A549 (cell line): Measurements from ENCODE around the gene GRM5. TPM values are rescaled to one million over a fixed set of nuclear protein-coding genes. Genes with fewer than 3 reads are reported as not detected.
"Not testable (repeated sequence)": the region's sequence is repeated elsewhere in the genome, so short reads cannot be mapped to it uniquely, and the experiment has no call there.

Source experiments
- ATAC-seq, 2 experiments: fragments of 200-7000 bp in 1 of 2; fragments of >200 bp in 1 of 2; cut with Nextera tagmentation in 1 of 2; cut with Tn5 transposase in 1 of 2; 3 replicates each; pipeline versions ENCODE4 v1.8.0 to v1.9.1; 2018 to 2020; ENCODE audit warnings: mild to moderate bottlenecking in 1 of 2, moderate library complexity in 1 of 2
- CTCF ChIA-PET: fragments of 300-600 bp; sonication (Branson Sonifier 250); formaldehyde crosslinking; extraction: SDS; loops from one replicate; lab custom pipeline; 2021; ENCODE audit warnings: antibody characterized with exemption, inconsistent platforms; lab: Yijun Ruan, JAX
- POLR2A ChIA-PET: fragments of 350-600 bp; formaldehyde crosslinking; extraction: SDS; loops from one replicate; lab custom pipeline; 2021; ENCODE audit warnings: antibody characterized with exemption, inconsistent platforms; lab: Yijun Ruan, JAX
- DNase-seq, 2 experiments: peaks; one replicate each; pipeline versions ENCODE4 v3.0.0 to v3.0.0-alpha.2; 2011 to 2016; ENCODE audit warnings: low read depth in 1 of 2, low spot score in 1 of 2
- FAIRE-seq: peaks from 2 replicates; lab custom pipeline; 2011; peaks lifted over from hg19 to GRCh38; lab: Jason Lieb, UNC
- H3K27ac ChIP-seq, 2 experiments: fragments of >200 bp; sonication (Bioruptor Twin); formaldehyde crosslinking; 3 replicates each; pipeline ENCODE4 v1.5.1; 2016 to 2017
- H3K4me1 ChIP-seq: fragments of >200 bp; sonication (Bioruptor Twin); formaldehyde crosslinking; 3 replicates; pipeline ENCODE4 v1.6.1; 2016
- H3K4me2 ChIP-seq: fragments of >200 bp; sonication (Bioruptor Twin); formaldehyde crosslinking; 3 replicates; pipeline ENCODE4 v1.6.1; 2016
- H3K4me3 ChIP-seq: fragments of >200 bp; sonication (Bioruptor Twin); formaldehyde crosslinking; 3 replicates; pipeline ENCODE4 v1.5.1; 2016
- H3K9me3 ChIP-seq: fragments of >200 bp; sonication (Bioruptor Twin); formaldehyde crosslinking; 3 replicates; pipeline ENCODE4 v1.6.1; 2016
- FOSL2 ChIP-seq, 2 experiments: fragments of 450-650 bp in 1 of 2; fragments of >200 bp in 1 of 2; sonication (Bioruptor Twin) in 1 of 2; formaldehyde crosslinking; IDR thresholded peaks; 2 replicates each; pipeline versions ENCODE4 v1.5.0 to v1.6.1; 2016 to 2020; ENCODE audit warnings: mild to moderate bottlenecking in 1 of 2, moderate library complexity in 1 of 2
- GATA3 ChIP-seq: IDR thresholded peaks from 2 replicates; pipeline ENCODE4 v1.6.1; 2012; ENCODE audit warnings: borderline replicate concordance
- HOXB5 ChIP-seq: fragments of 250-450 bp; sonication (Bioruptor Pico); IDR thresholded peaks from 2 replicates; pipeline ENCODE4 v1.5.0; 2020; ENCODE audit warnings: mild to moderate bottlenecking, moderate library complexity
- JUN ChIP-seq, 2 experiments: fragments of >200 bp; sonication (Bioruptor Twin); formaldehyde crosslinking; IDR thresholded peaks; 2 replicates in 1 of 2; 3 replicates in 1 of 2; pipeline ENCODE4 v1.6.1; 2016 to 2017
- KDM1A ChIP-seq: fragments of 200-600 bp; sonication (generic); IDR thresholded peaks from 2 replicates; pipeline ENCODE4 v1.6.1; 2016; ENCODE audit warnings: low read depth, mild to moderate bottlenecking
- MYC ChIP-seq: IDR thresholded peaks from 2 replicates; pipeline ENCODE4 v1.6.1; 2012; ENCODE audit warnings: mild to moderate bottlenecking, inconsistent platforms, low read length, improper control_type of control experiment, borderline replicate concordance
- NFE2L2 ChIP-seq: fragments of 150-350 bp; conservative IDR thresholded peaks from 2 replicates; pipeline ENCODE4 v1.6.1; 2014; ENCODE audit warnings: low read length
- RARB ChIP-seq: fragments of 250-450 bp; sonication (Bioruptor Pico); IDR thresholded peaks from 2 replicates; pipeline ENCODE4 v1.8.0; 2021; ENCODE audit warnings: mild to moderate bottlenecking, moderate library complexity
- RCOR1 ChIP-seq: fragments of 150-350 bp; IDR thresholded peaks from 2 replicates; pipeline ENCODE4 v1.6.1; 2014; ENCODE audit warnings: antibody characterized with exemption, low read length, low read depth
- SMC3 ChIP-seq: fragments of >200 bp; sonication (Bioruptor Twin); formaldehyde crosslinking; IDR thresholded peaks from 3 replicates; pipeline ENCODE4 v1.6.1; 2018; ENCODE audit warnings: inconsistent platforms
- SREBF2 ChIP-seq: fragments of 450-650 bp; IDR thresholded peaks from 2 replicates; pipeline ENCODE4 v1.6.1; 2014; ENCODE audit warnings: mild to moderate bottlenecking, moderate library complexity
- ZNF302 ChIP-seq: fragments of 250-450 bp; sonication (Bioruptor Pico); IDR thresholded peaks from 2 replicates; pipeline ENCODE4 v1.9.0; 2021; ENCODE audit warnings: inconsistent platforms, mild to moderate bottlenecking, moderate library complexity
- WGBS: methylation state at CpG from one replicate; pipeline ENCODE4 v1.1.6; 2017; ENCODE audit errors: missing lambda C conversion rate; 5-methylcytosine and 5-hydroxymethylcytosine counted together
- polyA plus RNA-seq, 4 experiments: library from polyadenylated mRNA; depleted of rRNA in 3 of 4; stranded (reverse); fragments of >200 nt; fragmentation: RNase III in 1 of 4; extraction: RNeasy Plus Mini Kit Qiagen cat#74134 plus additional on column Dnase treatment in 1 of 4; gene quantifications; 2 replicates in 3 of 4; 3 replicates in 1 of 4; pipeline ENCODE4 v1.2.3, GENCODE V29; 2011 to 2017
- TF ChIP-seq, protein P1 (sequence below): fragments of >200 bp; sonication (Bioruptor Twin); formaldehyde crosslinking; IDR thresholded peaks from 3 replicates; pipeline ENCODE4 v1.5.1; 2016
- TF ChIP-seq, protein P2 (sequence below): fragments of 200-600 bp; sonication (generic); IDR thresholded peaks from 2 replicates; pipeline ENCODE4 v1.6.1; 2016; ENCODE audit warnings: antibody characterized with exemption, mild to moderate bottlenecking, moderate library complexity
- TF ChIP-seq, protein P3 (sequence below): IDR thresholded peaks from 2 replicates; pipeline ENCODE4 v1.6.1; 2012

Gene GRM5
- polyA plus RNA-seq, 2 of the 4 experiments (the other 2 are of a cell fraction): 0.01 TPM; not detected in 1

DNA sequence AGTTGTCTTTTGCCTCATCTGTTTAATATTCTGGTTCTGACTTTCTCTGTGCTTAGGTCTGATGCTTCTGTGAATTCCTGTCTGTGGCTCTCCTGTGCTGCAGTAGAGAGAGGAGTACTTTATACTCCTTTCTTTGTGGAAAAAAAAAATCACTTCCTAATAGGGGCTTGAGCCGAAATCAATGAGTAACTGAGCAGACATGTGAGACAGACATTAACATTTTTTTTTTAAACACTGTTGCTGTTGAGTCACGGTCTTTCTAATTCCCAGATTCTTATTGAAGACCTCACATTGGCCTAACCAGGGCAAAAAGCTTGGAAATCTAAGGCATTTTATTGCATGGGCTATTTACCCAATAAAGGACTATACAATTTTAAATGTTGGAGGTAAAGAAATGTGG is 86.1 kb downstream of the GRM5 start (continued):
- TF ChIP-seq, protein P1, sequence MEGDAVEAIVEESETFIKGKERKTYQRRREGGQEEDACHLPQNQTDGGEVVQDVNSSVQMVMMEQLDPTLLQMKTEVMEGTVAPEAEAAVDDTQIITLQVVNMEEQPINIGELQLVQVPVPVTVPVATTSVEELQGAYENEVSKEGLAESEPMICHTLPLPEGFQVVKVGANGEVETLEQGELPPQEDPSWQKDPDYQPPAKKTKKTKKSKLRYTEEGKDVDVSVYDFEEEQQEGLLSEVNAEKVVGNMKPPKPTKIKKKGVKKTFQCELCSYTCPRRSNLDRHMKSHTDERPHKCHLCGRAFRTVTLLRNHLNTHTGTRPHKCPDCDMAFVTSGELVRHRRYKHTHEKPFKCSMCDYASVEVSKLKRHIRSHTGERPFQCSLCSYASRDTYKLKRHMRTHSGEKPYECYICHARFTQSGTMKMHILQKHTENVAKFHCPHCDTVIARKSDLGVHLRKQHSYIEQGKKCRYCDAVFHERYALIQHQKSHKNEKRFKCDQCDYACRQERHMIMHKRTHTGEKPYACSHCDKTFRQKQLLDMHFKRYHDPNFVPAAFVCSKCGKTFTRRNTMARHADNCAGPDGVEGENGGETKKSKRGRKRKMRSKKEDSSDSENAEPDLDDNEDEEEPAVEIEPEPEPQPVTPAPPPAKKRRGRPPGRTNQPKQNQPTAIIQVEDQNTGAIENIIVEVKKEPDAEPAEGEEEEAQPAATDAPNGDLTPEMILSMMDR: no peak

DNA sequence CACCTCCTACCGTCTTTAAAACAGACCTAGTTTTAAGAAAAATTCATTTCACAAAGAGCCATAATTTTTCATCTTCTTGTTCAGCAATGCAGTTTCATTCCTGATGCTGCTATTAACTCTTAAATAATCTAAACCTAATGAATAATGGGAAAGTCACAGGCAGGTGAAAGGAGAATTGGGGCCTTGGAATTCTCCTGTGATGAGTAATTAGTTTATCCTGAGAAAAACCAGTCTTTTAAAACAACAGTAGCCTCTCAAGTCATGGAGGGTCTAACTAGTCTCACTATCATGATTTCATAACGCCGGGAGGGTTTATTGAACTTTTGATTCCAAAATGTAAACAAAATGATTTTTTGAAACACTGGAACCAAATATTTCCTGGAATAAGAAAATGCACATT is 86.8 kb downstream of the GRM5 start:
- H3K27ac ChIP-seq, DNase-seq, H3K9me3 ChIP-seq, POLR2A ChIA-PET, H3K4me2 ChIP-seq, ATAC-seq, H3K4me3 ChIP-seq, CTCF ChIA-PET, H3K4me1 ChIP-seq: not testable (repeated sequence)
- WGBS: 33% methylated on average over 3 of the region's 3 CpGs
- peak; percentile 46 for FAIRE-seq

DNA sequence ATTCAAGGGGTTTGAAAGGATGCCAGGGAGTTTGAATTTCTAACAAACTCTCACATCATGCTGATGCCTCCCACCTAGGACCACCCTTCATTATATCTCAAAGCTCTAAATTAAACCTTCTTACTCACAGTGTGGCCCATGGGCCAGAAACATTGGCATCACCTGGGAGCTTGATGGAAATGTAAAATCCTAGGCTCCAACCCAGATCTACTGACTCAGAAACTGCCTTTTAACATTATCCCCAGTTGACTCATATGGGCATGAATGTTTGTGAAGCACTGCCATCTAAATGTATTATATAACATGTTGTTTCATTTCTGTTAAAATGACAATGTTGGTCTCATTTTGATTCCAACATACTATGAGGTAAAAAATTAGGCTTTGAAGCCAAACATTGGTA is 90.3 kb downstream of the GRM5 start:
- H3K4me3 ChIP-seq, FAIRE-seq, H3K9me3 ChIP-seq, POLR2A ChIA-PET, H3K27ac ChIP-seq, H3K4me1 ChIP-seq, ATAC-seq, DNase-seq, CTCF ChIA-PET, H3K4me2 ChIP-seq: not testable (repeated sequence)

DNA sequence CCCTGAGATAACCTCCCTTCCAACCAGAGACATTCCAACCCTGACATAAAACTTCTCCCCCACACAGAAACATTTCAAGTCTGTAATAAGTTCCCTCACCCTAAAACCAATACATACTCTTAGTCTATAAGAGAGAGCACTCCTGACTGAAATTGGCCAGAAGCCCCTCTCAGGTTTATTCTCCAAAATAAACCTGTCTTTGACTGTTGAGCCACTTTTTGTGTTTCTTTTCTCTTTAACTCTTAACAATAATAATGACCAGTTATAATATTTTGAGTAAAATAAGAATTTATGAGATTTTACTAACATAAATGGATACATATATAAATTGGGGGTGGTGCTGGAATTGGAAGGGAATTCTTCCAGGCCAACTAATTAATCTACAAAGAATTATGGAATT is 93.6 kb downstream of the GRM5 start:
- H3K4me3 ChIP-seq: no peak overlapping the region
- no peak for TF ChIP-seq RCOR1
- TF ChIP-seq GATA3: no peak
- no peak for TF ChIP-seq ZNF302 (CRISPR knock-in tag)
- TF ChIP-seq SREBF2: no peak
- no peak for TF ChIP-seq RARB (CRISPR knock-in tag)
- no peak for TF ChIP-seq MYC
- TF ChIP-seq JUN (IDR thresholded peaks at IDR 0.05): no peak
- TF ChIP-seq HOXB5 (CRISPR knock-in tag): no peak
- TF ChIP-seq, protein P2, sequence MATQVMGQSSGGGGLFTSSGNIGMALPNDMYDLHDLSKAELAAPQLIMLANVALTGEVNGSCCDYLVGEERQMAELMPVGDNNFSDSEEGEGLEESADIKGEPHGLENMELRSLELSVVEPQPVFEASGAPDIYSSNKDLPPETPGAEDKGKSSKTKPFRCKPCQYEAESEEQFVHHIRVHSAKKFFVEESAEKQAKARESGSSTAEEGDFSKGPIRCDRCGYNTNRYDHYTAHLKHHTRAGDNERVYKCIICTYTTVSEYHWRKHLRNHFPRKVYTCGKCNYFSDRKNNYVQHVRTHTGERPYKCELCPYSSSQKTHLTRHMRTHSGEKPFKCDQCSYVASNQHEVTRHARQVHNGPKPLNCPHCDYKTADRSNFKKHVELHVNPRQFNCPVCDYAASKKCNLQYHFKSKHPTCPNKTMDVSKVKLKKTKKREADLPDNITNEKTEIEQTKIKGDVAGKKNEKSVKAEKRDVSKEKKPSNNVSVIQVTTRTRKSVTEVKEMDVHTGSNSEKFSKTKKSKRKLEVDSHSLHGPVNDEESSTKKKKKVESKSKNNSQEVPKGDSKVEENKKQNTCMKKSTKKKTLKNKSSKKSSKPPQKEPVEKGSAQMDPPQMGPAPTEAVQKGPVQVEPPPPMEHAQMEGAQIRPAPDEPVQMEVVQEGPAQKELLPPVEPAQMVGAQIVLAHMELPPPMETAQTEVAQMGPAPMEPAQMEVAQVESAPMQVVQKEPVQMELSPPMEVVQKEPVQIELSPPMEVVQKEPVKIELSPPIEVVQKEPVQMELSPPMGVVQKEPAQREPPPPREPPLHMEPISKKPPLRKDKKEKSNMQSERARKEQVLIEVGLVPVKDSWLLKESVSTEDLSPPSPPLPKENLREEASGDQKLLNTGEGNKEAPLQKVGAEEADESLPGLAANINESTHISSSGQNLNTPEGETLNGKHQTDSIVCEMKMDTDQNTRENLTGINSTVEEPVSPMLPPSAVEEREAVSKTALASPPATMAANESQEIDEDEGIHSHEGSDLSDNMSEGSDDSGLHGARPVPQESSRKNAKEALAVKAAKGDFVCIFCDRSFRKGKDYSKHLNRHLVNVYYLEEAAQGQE: no peak
- no peak for TF ChIP-seq NFE2L2
- no peak for TF ChIP-seq KDM1A
- TF ChIP-seq FOSL2 (IDR thresholded peaks at IDR 0.05): no peak
- TF ChIP-seq FOSL2 (CRISPR knock-in tag; IDR thresholded peaks at IDR 0.05): no peak
- TF ChIP-seq, protein P3, sequence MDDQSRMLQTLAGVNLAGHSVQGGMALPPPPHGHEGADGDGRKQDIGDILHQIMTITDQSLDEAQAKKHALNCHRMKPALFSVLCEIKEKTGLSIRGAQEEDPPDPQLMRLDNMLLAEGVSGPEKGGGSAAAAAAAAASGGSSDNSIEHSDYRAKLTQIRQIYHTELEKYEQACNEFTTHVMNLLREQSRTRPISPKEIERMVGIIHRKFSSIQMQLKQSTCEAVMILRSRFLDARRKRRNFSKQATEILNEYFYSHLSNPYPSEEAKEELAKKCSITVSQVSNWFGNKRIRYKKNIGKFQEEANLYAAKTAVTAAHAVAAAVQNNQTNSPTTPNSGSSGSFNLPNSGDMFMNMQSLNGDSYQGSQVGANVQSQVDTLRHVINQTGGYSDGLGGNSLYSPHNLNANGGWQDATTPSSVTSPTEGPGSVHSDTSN: no peak
- TF ChIP-seq SMC3: no peak
- TF ChIP-seq, all 56 proteins: peak for 0
- H3K9me3 ChIP-seq: no peaks in the 10 kb centered on the region
- CTCF ChIA-PET: no interaction called here
- ATAC-seq: no peak
- FAIRE-seq: no peak
- H3K4me2 ChIP-seq: no peak overlapping the region
- POLR2A ChIA-PET: no interaction called here
- no peak overlapping the region for H3K27ac ChIP-seq
- no peaks in the 10 kb centered on the region for H3K4me1 ChIP-seq
- DNase-seq: no peak

DNA sequence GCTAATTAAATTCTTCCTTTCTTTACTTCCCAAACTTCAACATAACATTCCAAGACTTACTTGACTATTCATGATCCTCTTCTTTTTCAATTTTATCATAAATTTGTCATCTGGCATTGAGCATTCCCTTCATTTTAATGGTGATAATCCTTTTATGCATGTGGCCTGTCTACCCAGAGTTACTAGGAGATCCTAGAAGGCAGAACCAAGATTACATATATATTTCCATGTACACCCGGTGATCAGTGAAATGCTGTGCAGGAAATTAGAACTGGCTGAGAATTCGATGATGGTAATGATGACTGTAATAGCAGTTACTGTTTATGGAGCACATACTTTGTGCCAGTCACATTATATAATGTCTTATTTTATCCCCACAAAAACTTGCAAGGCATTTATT is 104.2 kb downstream of the GRM5 start:
- CTCF ChIA-PET, H3K4me3 ChIP-seq, H3K9me3 ChIP-seq, H3K4me1 ChIP-seq, H3K4me2 ChIP-seq, POLR2A ChIA-PET, H3K27ac ChIP-seq, ATAC-seq, DNase-seq, FAIRE-seq: not testable (repeated sequence)
- WGBS: 2% methylated on average over 2 of the region's 2 CpGs

DNA sequence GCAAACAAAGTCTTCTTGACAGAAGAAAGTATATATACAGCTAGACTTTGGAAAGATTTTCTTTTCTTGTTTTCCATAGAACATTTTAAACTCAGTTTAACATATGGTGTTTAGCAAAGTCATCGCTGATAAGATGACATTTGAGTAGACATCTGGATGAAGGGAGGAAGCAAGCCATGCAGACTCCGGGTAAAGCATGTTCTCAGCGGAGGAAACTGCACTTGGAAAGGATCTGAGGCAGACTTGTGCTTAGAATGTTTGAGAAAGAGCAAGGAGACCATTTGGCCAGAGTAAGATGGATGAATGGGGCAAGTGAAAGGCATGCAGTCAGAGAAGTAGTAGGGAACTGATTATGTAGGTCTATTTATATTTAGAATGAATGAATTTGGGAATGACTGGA is 105.9 kb downstream of the GRM5 start:
- DNase-seq, POLR2A ChIA-PET, H3K9me3 ChIP-seq, FAIRE-seq, H3K4me2 ChIP-seq, H3K4me1 ChIP-seq, H3K4me3 ChIP-seq, ATAC-seq, CTCF ChIA-PET, H3K27ac ChIP-seq: not testable (repeated sequence)
- 11% methylated on average over 3 of the region's 3 CpGs for WGBS
